DOHH2 (cell line): Measurements from ENCODE around the gene HTATSF1.

Source experiments
- H3F3A ChIP-seq: fragments of 200-600 bp; sonication (generic), shearing (Covaris generic); 2 replicates; pipeline ENCODE4 v1.6.0; 2016; ENCODE audit warnings: antibody characterized with exemption, mild to moderate bottlenecking; ENCODE audit not compliant: control insufficient read depth, insufficient read depth
- H3K27ac ChIP-seq: fragments of 200-600 bp; sonication (generic); 2 replicates; pipeline ENCODE4 v1.5.1; 2014; ENCODE audit warnings: low read depth, mild to moderate bottlenecking, low read length, moderate library complexity
- H3K27me3 ChIP-seq: fragments of 200-600 bp; sonication (generic); 2 replicates; pipeline ENCODE4 v1.6.1; 2014; ENCODE audit warnings: mild to moderate bottlenecking, low read length, mixed read lengths; ENCODE audit not compliant: control insufficient read depth
- H3K36me3 ChIP-seq: fragments of 200-600 bp; sonication (generic); 2 replicates; pipeline ENCODE4 v1.6.1; 2014; ENCODE audit warnings: mild to moderate bottlenecking, low read length, moderate library complexity, mixed read lengths; ENCODE audit not compliant: control insufficient read depth
- H3K4me1 ChIP-seq: fragments of 200-600 bp; sonication (generic); 2 replicates; pipeline ENCODE4 v1.6.1; 2014; ENCODE audit warnings: mild to moderate bottlenecking, low read length, mixed read lengths; ENCODE audit not compliant: control insufficient read depth
- H3K4me2 ChIP-seq: fragments of 200-600 bp; sonication (generic); 2 replicates; pipeline ENCODE4 v1.6.0; 2014; ENCODE audit warnings: mild to moderate bottlenecking, low read length, moderate library complexity
- H3K4me3 ChIP-seq: fragments of 200-600 bp; sonication (generic); 2 replicates; pipeline ENCODE4 v1.5.1; 2014; ENCODE audit warnings: mild to moderate bottlenecking, low read length, mixed read lengths
- H3K79me2 ChIP-seq: fragments of 200-600 bp; sonication (generic); 2 replicates; pipeline ENCODE4 v1.6.1; 2014; ENCODE audit warnings: mild to moderate bottlenecking, low read length, mixed read lengths; ENCODE audit not compliant: control insufficient read depth
- H3K9me2 ChIP-seq: fragments of 200-600 bp; sonication (generic); replicated peaks from 2 replicates; pipeline ENCODE4 v1.6.1; 2014; ENCODE audit warnings: mild to moderate bottlenecking, low read length, mixed read lengths; ENCODE audit not compliant: control insufficient read depth
- H3K9me3 ChIP-seq: fragments of 200-600 bp; sonication (generic); 2 replicates; pipeline ENCODE4 v1.6.1; 2014; ENCODE audit warnings: antibody characterized with exemption, low read length, mixed read lengths; ENCODE audit not compliant: control insufficient read depth, insufficient read depth
- H4K20me1 ChIP-seq: fragments of 200-600 bp; sonication (generic); 2 replicates; pipeline ENCODE4 v1.6.0; 2014; ENCODE audit warnings: low read depth, mild to moderate bottlenecking, antibody characterized with exemption, low read length, moderate library complexity; ENCODE audit not compliant: control insufficient read depth, insufficient read depth
- CTCF ChIP-seq: fragments of 200-600 bp; sonication (generic); IDR thresholded peaks from one replicate; pipeline ENCODE4 v1.5.1; 2014; ENCODE audit warnings: antibody characterized with exemption, mild to moderate bottlenecking, low read depth, low read length; ENCODE audit not compliant: poor library complexity, severe bottlenecking
- EZH2phosphoT487 ChIP-seq: fragments of 200-600 bp; sonication (generic); IDR thresholded peaks from 2 replicates; pipeline ENCODE4 v1.6.1; 2017; ENCODE audit warnings: borderline replicate concordance, mild to moderate bottlenecking, antibody characterized with exemption, low read length, moderate library complexity, mixed read lengths

Gene HTATSF1

GRCh38 chrX:136549226-136549625 is 51.8 kb downstream of the HTATSF1 start:
- H3K4me2 ChIP-seq: no peak overlapping the region
- H3F3A ChIP-seq: no peaks in the 10 kb centered on the region
- no peaks in the 10 kb centered on the region for H3K9me2 ChIP-seq
- no peaks in the 10 kb centered on the region for H3K4me1 ChIP-seq
- no peaks in the 10 kb centered on the region for H3K27me3 ChIP-seq
- no peaks in the 10 kb centered on the region for H3K79me2 ChIP-seq
- H3K36me3 ChIP-seq: no peaks in the 10 kb centered on the region
- TF ChIP-seq CTCF (no peak), EZH2phosphoT487 (no peak)
- no peaks in the 10 kb centered on the region for H4K20me1 ChIP-seq
- H3K27ac ChIP-seq: no peak overlapping the region
- no peak overlapping the region for H3K4me3 ChIP-seq
- no peaks in the 10 kb centered on the region for H3K9me3 ChIP-seq

GRCh38 chrX:136551410-136551809 is 54.0 kb downstream of the HTATSF1 start:
- H3K9me2 ChIP-seq: no peaks in the 10 kb centered on the region

GRCh38 chrX:136555694-136556093 is 58.3 kb downstream of the HTATSF1 start:
- Histone ChIP-seq H3K36me3 (no peaks in the 10 kb centered on the region), H3F3A (no peaks in the 10 kb centered on the region), H3K79me2 (no peaks in the 10 kb centered on the region), H3K9me3 (no peaks in the 10 kb centered on the region), H3K4me1 (no peaks in the 10 kb centered on the region), H3K9me2 (no peaks in the 10 kb centered on the region), H3K27ac (no peak overlapping the region), H3K4me2 (no peak overlapping the region), H3K4me3 (no peak overlapping the region), H3K27me3 (no peaks in the 10 kb centered on the region), H4K20me1 (no peaks in the 10 kb centered on the region)
- TF ChIP-seq CTCF (no peak), EZH2phosphoT487 (no peak)

More at GRCh38 chrX:136551410-136551809, 54.0 kb downstream of the HTATSF1 start:
- Histone ChIP-seq H3K27ac (no peak overlapping the region), H3K79me2 (no peaks in the 10 kb centered on the region), H3K4me1 (no peaks in the 10 kb centered on the region), H4K20me1 (no peaks in the 10 kb centered on the region), H3K4me2 (no peak overlapping the region), H3K9me3 (no peaks in the 10 kb centered on the region), H3K4me3 (no peak overlapping the region), H3K27me3 (no peaks in the 10 kb centered on the region), H3K36me3 (no peaks in the 10 kb centered on the region), H3F3A (no peaks in the 10 kb centered on the region)
- TF ChIP-seq EZH2phosphoT487 (no peak), CTCF (no peak)
